ENCODE measurements around the gene RPP14. TPM values are rescaled to one million over a fixed set of nuclear protein-coding genes. Genes with fewer than 3 reads are reported as not detected.

RPP14 gene
- total and polyA plus RNA-seq, 2 of the 4 experiments (the other 2 are of a cell fraction) = 6.6 to 7.8 TPM

- no peak overlapping the region for H3K4me2 ChIP-seq (ENCODE audit: low read depth, low read length)
- peaks cover 16% of the 10 kb centered on the region for H3K4me1 ChIP-seq (ENCODE audit: control insufficient read depth, insufficient read depth, low read length)
- peak overlapping the region; percentile 96 for H3K4ac ChIP-seq (ENCODE audit: low read depth, low read length)
- no CpG with 5 or more reads among the region's 4 CpGs for WGBS, 2 experiments (ENCODE audit: extremely low coverage in 2 of 2, insufficient read length in 1 of 2)
- no peak for DNase-seq
- H2BK20ac ChIP-seq (ENCODE audit: low read depth, low read length) = no peak overlapping the region
- in situ Hi-C loops (cut with MboI; ENCODE audit: low sequenced_read_pairs) (loop anchor here (5.0 kb wide), 1 partner anchor 81 kb away; no protein-coding TSS in a partner anchor), intact Hi-C loops (cut with micrococcal nuclease) (loop anchor here (1.0 to 10.0 kb wide), 3 partner anchors 83 to 293 kb away; partner anchors contain the start of gene KCTD6), dilution Hi-C loops (cut with HindIII; ENCODE audit: low sequenced_read_pairs, unreplicated experiment) (no loop called here)
- H3K18ac ChIP-seq (ENCODE audit: low read depth, low read length) = no peak overlapping the region
- no peaks in the 10 kb centered on the region for H3K9me3 ChIP-seq (ENCODE audit: control insufficient read depth, insufficient read depth, low read length)
- no peak overlapping the region for H3K56ac ChIP-seq (ENCODE audit: extremely low read depth, insufficient read depth, low read length)
- H4K8ac ChIP-seq (ENCODE audit: low read depth in 2 of 2, low read length in 2 of 2) = peak overlapping the region; percentile 74 to 98; a peak in 2 of 4 replicates
- no peak overlapping the region for H3K27ac ChIP-seq (ENCODE audit: insufficient read depth, low read length)
- no peak overlapping the region for H2AFZ ChIP-seq (replicated peaks; ENCODE audit: low read length, poor library complexity)
- H4K91ac ChIP-seq (ENCODE audit: insufficient read depth, low read depth, low read length) = peak overlapping the region; percentile 89; the same call in 1 of the 2 replicates
- H3K14ac ChIP-seq (replicated peaks; ENCODE audit: low read depth, low read length) = no peak overlapping the region
- no peak overlapping the region for H2BK5ac ChIP-seq (ENCODE audit: low read depth, low read length, poor library complexity, severe bottlenecking)
- no peak overlapping the region for H2BK15ac ChIP-seq (ENCODE audit: low read depth, low read length)
- H3K79me1 ChIP-seq (ENCODE audit: low read depth in 1 of 2, low read length in 2 of 2) = peaks cover 9 to 29% of the 10 kb centered on the region in 2 experiments; a peak in 3 of 4 replicates
- H2AK9ac ChIP-seq (replicated peaks; ENCODE audit: low read depth, low read length, poor library complexity) = no peak overlapping the region
- H3K9me1 ChIP-seq (ENCODE audit: insufficient read depth, low read length) = 0 out of 2 replicates have a peak, but pooled peaks cover under 1% of the 10 kb centered on the region
- BruUV-seq (replicated peaks) = no TSS peak
- peak overlapping the region; percentile 88; the same call in 1 of the 2 replicates for H3K23ac ChIP-seq (ENCODE audit: low read depth, low read length)
- peaks cover 11% of the 10 kb centered on the region; the same call in 1 of the 2 replicates for H4K20me1 ChIP-seq (ENCODE audit: insufficient read depth, low read length)
- H2BK120ac ChIP-seq (ENCODE audit: low read depth, low read length) = no peak overlapping the region
- no peaks in the 10 kb centered on the region for H3K27me3 ChIP-seq (ENCODE audit: control insufficient read depth, insufficient read depth, low read length)
- CTCF ChIA-PET = no interaction called here
- ATAC-seq (ENCODE audit: low read depth) = no peak
- peak overlapping the region; percentile 93; the same call in 1 of the 2 replicates for H3K9ac ChIP-seq (ENCODE audit: low read depth, low read length)
- peak overlapping the region; percentile 14; the same call in 1 of the 2 replicates for H2AK5ac ChIP-seq (ENCODE audit: low read depth, low read length)
- H4K5ac ChIP-seq (ENCODE audit: low read depth, low read length) = peak overlapping the region; percentile 96; the same call in 1 of the 2 replicates
- no peak overlapping the region for H3K4me3 ChIP-seq (ENCODE audit: insufficient read depth, low read depth, low read length)
- no peaks in the 10 kb centered on the region for H3K36me3 ChIP-seq (ENCODE audit: control insufficient read depth, insufficient read depth, low read length)
- POLR2A ChIA-PET (ENCODE audit: unreplicated experiment) = no interaction called here
- TF ChIP-seq CHD1 (IDR thresholded peaks at IDR 0.05; ENCODE audit: low read depth, low read length) (no peak), POLR2A (IDR thresholded peaks at IDR 0.05; ENCODE audit: low read depth, low read length) (no peak), ELK1 (IDR thresholded peaks at IDR 0.05; ENCODE audit: borderline replicate concordance, low read depth, low read length) (no peak), CTCF (conservative IDR thresholded peaks at IDR 0.05; ENCODE audit: low read depth, low read length) (no peak), CEBPB (IDR thresholded peaks at IDR 0.05; ENCODE audit: low read depth, low read length) (no peak), USF2 (IDR thresholded peaks at IDR 0.05; ENCODE audit: low read depth, low read length) (no peak), SMC3 (IDR thresholded peaks at IDR 0.05; ENCODE audit: low read depth, low read length) (no peak), FOS (IDR thresholded peaks at IDR 0.05; ENCODE audit: low read depth, low read length) (no peak), MAFK (IDR thresholded peaks at IDR 0.05; ENCODE audit: low read depth, low read length) (no peak), NFE2L2 (IDR thresholded peaks at IDR 0.05; ENCODE audit: low read depth, low read length) (no peak), MXI1 (IDR thresholded peaks at IDR 0.05; ENCODE audit: borderline replicate concordance, low read depth, low read length) (no peak), RAD21 (IDR thresholded peaks at IDR 0.05; ENCODE audit: low read length) (no peak), RFX5 (IDR thresholded peaks at IDR 0.05; ENCODE audit: low read depth, low read length) (no peak), BHLHE40 (IDR thresholded peaks at IDR 0.05; ENCODE audit: low read depth, low read length) (no peak), RCOR1 (IDR thresholded peaks at IDR 0.05; ENCODE audit: insufficient replicate concordance, low read length) (no peak)
These were observed 25.6 kb downstream of the RPP14 start for GRCh38 chr3:58331593-58332152.
